ENCODE data around the gene APBA2. TPM values are rescaled to one million over a fixed set of nuclear protein-coding genes. Genes with fewer than 3 reads are reported as not detected.

APBA2 gene
- total RNA-seq, 3 donors from 2014 or later: 0.64 to 6.9 (median 5.0) TPM

GRCh38 chr15:28901587-28901980 is 15.8 kb downstream of the APBA2 start:
- Histone ChIP-seq H3K9me3 (no peaks in the 10 kb centered on the region), H3K36me3 (no peaks in the 10 kb centered on the region), H3K4me3 (no peak overlapping the region), H3K27me3 (no peaks in the 10 kb centered on the region), H3K27ac (peak overlapping the region in 1 of 2 donors; percentile 19), H3K4me1 (no peaks in the 10 kb centered on the region)
- peak in 1 of 2 donors; percentile 14 for DNase-seq (ENCODE audit: low spot score in 2 of 2)
- TF ChIP-seq POLR2A (IDR thresholded peaks at IDR 0.05) (no peak), CTCF (IDR thresholded peaks at IDR 0.05) (no peak), POLR2AphosphoS5 (IDR thresholded peaks at IDR 0.05) (no peak)
- intact Hi-C loops (cut with DNase I; ENCODE audit: low total_unique reads): no loop called here

- intact Hi-C loops (cut with DNase I; ENCODE audit: low total_unique reads): no loop called here
- Histone ChIP-seq H3K9me3 (no peaks in the 10 kb centered on the region), H3K27ac (no peak overlapping the region), H3K4me1 (no peaks in the 10 kb centered on the region), H3K36me3 (no peaks in the 10 kb centered on the region), H3K27me3 (no peaks in the 10 kb centered on the region), H3K4me3 (no peak overlapping the region)
- DNase-seq (ENCODE audit: low spot score in 2 of 2): peak in 1 of 2 donors; percentile 20
- TF ChIP-seq POLR2AphosphoS5 (IDR thresholded peaks at IDR 0.05) (no peak), CTCF (IDR thresholded peaks at IDR 0.05) (no peak)
Measured at GRCh38 chr15:28901987-28902745, 16.4 kb downstream of the APBA2 start.

GRCh38 chr15:28902856-28903255 is 17.1 kb downstream of the APBA2 start:
- H3K4me3 ChIP-seq: no peak overlapping the region
- H3K36me3 ChIP-seq: no peaks in the 10 kb centered on the region
- intact Hi-C loops (cut with DNase I; ENCODE audit: low total_unique reads): no loop called here
- DNase-seq (ENCODE audit: low spot score in 2 of 2): peak in 1 of 2 donors; percentile 17
- no peak overlapping the region for H3K27ac ChIP-seq
- no peak for TF ChIP-seq CTCF (IDR thresholded peaks at IDR 0.05)
- no peaks in the 10 kb centered on the region for H3K9me3 ChIP-seq
- no peaks in the 10 kb centered on the region for H3K27me3 ChIP-seq
- no peaks in the 10 kb centered on the region for H3K4me1 ChIP-seq

- Histone ChIP-seq H3K27ac (no peak overlapping the region), H3K4me1 (no peaks in the 10 kb centered on the region), H3K36me3 (no peaks in the 10 kb centered on the region), H3K4me3 (no peak overlapping the region), H3K9me3 (no peaks in the 10 kb centered on the region), H3K27me3 (no peaks in the 10 kb centered on the region)
- intact Hi-C loops (cut with DNase I; ENCODE audit: low total_unique reads): no loop called here
- no peak for TF ChIP-seq POLR2A (IDR thresholded peaks at IDR 0.05)
- TF ChIP-seq CTCF (IDR thresholded peaks at IDR 0.05): no peak
- DNase-seq (ENCODE audit: low spot score in 2 of 2): no peak
Measured at GRCh38 chr15:28903555-28903954, 17.8 kb downstream of the APBA2 start.

GRCh38 chr15:28904003-28904402 is 18.2 kb downstream of the APBA2 start:
- intact Hi-C loops (cut with DNase I; ENCODE audit: low total_unique reads): no loop called here
- no peak for TF ChIP-seq POLR2AphosphoS5 (IDR thresholded peaks at IDR 0.05)
- TF ChIP-seq POLR2A (IDR thresholded peaks at IDR 0.05): no peak
- no peak for TF ChIP-seq CTCF (IDR thresholded peaks at IDR 0.05)
- no peak for DNase-seq (ENCODE audit: low spot score in 2 of 2)

More at GRCh38 chr15:28904003-28904402, 18.2 kb downstream of the APBA2 start:
- no peaks in the 10 kb centered on the region for H3K4me1 ChIP-seq
- no peaks in the 10 kb centered on the region for H3K36me3 ChIP-seq
- no peak overlapping the region for H3K27ac ChIP-seq
- H3K9me3 ChIP-seq: no peaks in the 10 kb centered on the region
- no peaks in the 10 kb centered on the region for H3K27me3 ChIP-seq
- H3K4me3 ChIP-seq: no peak overlapping the region
